ENCODE data around the gene CDK12.
A peak's percentile ranks its signal among the peaks of the same experiment; 100 is the strongest.
"Not testable (repeated sequence)": the region's sequence is repeated elsewhere in the genome, so short reads cannot be mapped to it uniquely, and the experiment has no call there.

CDK12 gene

DNA sequence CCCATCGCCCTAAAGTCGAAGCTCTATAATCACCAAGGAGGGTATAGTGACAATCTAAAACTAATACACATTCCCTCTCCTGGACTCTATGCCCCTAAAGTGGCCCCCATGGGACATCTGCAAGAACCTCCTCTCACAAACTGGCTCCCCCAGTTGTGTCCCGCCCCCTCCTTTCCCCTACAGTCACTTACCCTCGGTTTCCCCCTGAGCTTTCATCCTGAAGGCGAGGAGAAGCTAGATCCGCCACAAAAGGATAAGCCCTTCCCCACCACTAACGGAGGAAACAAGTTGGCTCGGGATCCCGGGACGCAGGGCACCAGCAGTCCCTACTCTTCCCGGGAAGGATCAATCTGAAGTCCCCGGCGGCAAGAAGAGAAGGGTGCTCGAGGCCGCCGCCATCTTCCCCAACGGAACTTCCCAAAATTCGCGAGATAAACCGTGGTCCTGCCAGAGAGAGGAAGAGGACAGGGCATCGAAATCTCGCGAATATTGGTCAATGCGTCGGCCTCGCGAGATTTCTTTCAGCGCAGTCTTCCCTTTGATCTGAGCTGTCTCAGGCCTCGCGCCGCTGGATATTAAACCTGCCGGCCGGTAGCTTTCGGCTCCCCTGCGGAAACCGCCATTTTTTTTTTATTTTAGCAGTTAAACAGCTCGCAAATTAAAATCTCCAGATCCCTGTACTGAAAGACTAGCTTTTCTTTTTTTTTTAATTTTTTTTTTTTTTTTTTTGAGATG is 10.3 kb upstream of the CDK12 start, which contains the start of gene MED1:
MED1 (minus strand) TSS at position 417 of the 735 bp plus-strand sequence; CDS start at position 216, 201 bp downstream.
- peaks cover 7 to 21% (median 13%) of the 10 kb centered on the region in 4 experiments for H3K4me1 ChIP-seq (ENCODE audit: control extremely low read depth in 1 of 4, control insufficient read depth in 4 of 4, insufficient read depth in 4 of 4, low read length in 3 of 4)
- H3K36me3 ChIP-seq (ENCODE audit: control insufficient read depth in 4 of 4, insufficient read depth in 4 of 4, low read length in 3 of 4): peaks cover 0 to 19% (median 8%) of the 10 kb centered on the region in 4 experiments
- H3K27ac ChIP-seq (ENCODE audit: insufficient read depth in 1 of 2, low read depth in 1 of 2, low read length in 2 of 2, poor library complexity in 1 of 2, severe bottlenecking in 2 of 2): peak within 1 kb of the TSS; percentile 98 to 99
- H3K9me3 ChIP-seq (ENCODE audit: control extremely low read depth in 1 of 5, control insufficient read depth in 4 of 5, insufficient read depth in 2 of 5, low read depth in 1 of 5, low read length in 4 of 5): no peaks in the 10 kb centered on the region
- H3K27me3 ChIP-seq (replicated peaks in 2 of 5; ENCODE audit: control insufficient read depth in 4 of 5, insufficient read depth in 5 of 5, low read length in 4 of 5): no peaks in the 10 kb centered on the region
- CTCF ChIA-PET: interaction anchor here (1.0 to 1.2 kb wide), 4 partner anchors 9 to 17 kb away, joined by 3 to 4 read pairs (median 4); partner anchors contain the start of gene CDK12
- H3K4me3 ChIP-seq (ENCODE audit: control insufficient read depth in 1 of 7, extremely low read depth in 1 of 7, insufficient read depth in 4 of 7, low read depth in 2 of 7, low read length in 6 of 7): peak within 1 kb of the TSS; percentile 57 to 99 (median 92)
- WGBS (ENCODE audit: insufficient coverage): 0% methylated on average over 23 of the region's 37 CpGs
- DNase-seq: peak; percentile 99
- POLR2A ChIA-PET: interaction anchor here (0.6 to 1.7 kb wide), 7 partner anchors 10 to 1977 kb away, joined by 3 to 29 read pairs (median 3); partner anchors contain the start of gene CDK12

DNA sequence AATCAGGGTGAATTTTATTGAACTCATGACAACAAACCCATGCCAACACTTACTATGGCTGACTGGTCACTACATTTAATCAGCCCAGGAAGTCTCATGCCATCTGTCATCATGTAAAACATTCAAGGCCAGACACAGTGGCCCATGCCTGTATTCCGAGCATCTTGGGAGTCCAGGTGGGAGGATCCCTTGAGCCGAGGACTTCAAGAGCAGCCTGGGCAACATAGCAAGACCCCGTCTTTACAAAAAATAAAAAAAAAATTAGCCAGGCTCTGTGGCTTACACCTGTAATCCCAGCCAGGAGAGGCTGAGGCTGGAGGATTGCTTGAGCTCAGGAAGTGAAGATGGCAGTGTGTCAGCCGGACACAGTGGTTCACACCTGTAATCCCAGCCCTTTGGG is 5.4 kb upstream of the CDK12 start:
- CTCF ChIA-PET: no interaction called here
- 97% methylated on average over 4 of the region's 4 CpGs for WGBS (ENCODE audit: insufficient coverage)

DNA sequence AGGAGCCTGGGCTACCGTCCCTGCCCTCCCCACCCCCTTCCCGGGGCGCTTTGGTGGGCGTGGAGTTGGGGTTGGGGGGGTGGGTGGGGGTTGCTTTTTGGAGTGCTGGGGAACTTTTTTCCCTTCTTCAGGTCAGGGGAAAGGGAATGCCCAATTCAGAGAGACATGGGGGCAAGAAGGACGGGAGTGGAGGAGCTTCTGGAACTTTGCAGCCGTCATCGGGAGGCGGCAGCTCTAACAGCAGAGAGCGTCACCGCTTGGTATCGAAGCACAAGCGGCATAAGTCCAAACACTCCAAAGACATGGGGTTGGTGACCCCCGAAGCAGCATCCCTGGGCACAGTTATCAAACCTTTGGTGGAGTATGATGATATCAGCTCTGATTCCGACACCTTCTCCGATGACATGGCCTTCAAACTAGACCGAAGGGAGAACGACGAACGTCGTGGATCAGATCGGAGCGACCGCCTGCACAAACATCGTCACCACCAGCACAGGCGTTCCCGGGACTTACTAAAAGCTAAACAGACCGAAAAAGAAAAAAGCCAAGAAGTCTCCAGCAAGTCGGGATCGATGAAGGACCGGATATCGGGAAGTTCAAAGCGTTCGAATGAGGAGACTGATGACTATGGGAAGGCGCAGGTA is 762 bp downstream of the CDK12 start:
- ChIA-PET CTCF (interaction anchor here (1.3 kb wide), 1 partner anchor 11 kb away, joined by 4 read pairs; the partner anchor contains the start of gene MED1), POLR2A (interaction anchor here (0.5 to 2.7 kb wide), 2 partner anchors 11 to 720 kb away, joined by 12 to 29 read pairs; partner anchors contain the start of gene MED1)
- Histone ChIP-seq H3K27ac (ENCODE audit: insufficient read depth in 1 of 2, low read depth in 1 of 2, low read length in 2 of 2, poor library complexity in 1 of 2, severe bottlenecking in 2 of 2) (peak overlapping the region; percentile 97 to 99), H3K36me3 (ENCODE audit: control insufficient read depth in 4 of 4, insufficient read depth in 4 of 4, low read length in 3 of 4) (peaks cover 0 to 5% (median 0%) of the 10 kb centered on the region in 4 experiments), H3K9me3 (ENCODE audit: control extremely low read depth in 1 of 5, control insufficient read depth in 4 of 5, insufficient read depth in 2 of 5, low read depth in 1 of 5, low read length in 4 of 5) (no peaks in the 10 kb centered on the region), H3K4me1 (ENCODE audit: control extremely low read depth in 1 of 4, control insufficient read depth in 4 of 4, insufficient read depth in 4 of 4, low read length in 3 of 4) (peaks cover 12 to 34% (median 25%) of the 10 kb centered on the region in 4 experiments), H3K27me3 (replicated peaks in 2 of 5; ENCODE audit: control insufficient read depth in 4 of 5, insufficient read depth in 5 of 5, low read length in 4 of 5) (no peaks in the 10 kb centered on the region), H3K4me3 (ENCODE audit: control insufficient read depth in 1 of 7, extremely low read depth in 1 of 7, insufficient read depth in 4 of 7, low read depth in 2 of 7, low read length in 6 of 7) (peak overlapping the region; percentile 72 to 99 (median 88))
- WGBS (ENCODE audit: insufficient coverage): under 1% methylated on average over 29 of the region's 34 CpGs
- DNase-seq: peak in 2 of 3 donors; percentile 35 to 50

More for the DNA sequence above, 5.4 kb upstream of the CDK12 start:
- DNase-seq: no peak
- POLR2A ChIA-PET: interaction anchor here (0.7 kb wide), 1 partner anchor 61 kb away, joined by 5 read pairs; no protein-coding TSS in a partner anchor
- H3K4me1 ChIP-seq (ENCODE audit: control extremely low read depth in 1 of 4, control insufficient read depth in 4 of 4, insufficient read depth in 4 of 4, low read length in 3 of 4): peaks cover 0 to 7% (median 6%) of the 10 kb centered on the region in 4 experiments
- no peak overlapping the region for H3K27ac ChIP-seq (ENCODE audit: insufficient read depth in 1 of 2, low read depth in 1 of 2, low read length in 2 of 2, poor library complexity in 1 of 2, severe bottlenecking in 2 of 2)
- H3K9me3 ChIP-seq (ENCODE audit: control extremely low read depth in 1 of 5, control insufficient read depth in 4 of 5, insufficient read depth in 2 of 5, low read depth in 1 of 5, low read length in 4 of 5): no peaks in the 10 kb centered on the region
- H3K4me3 ChIP-seq (ENCODE audit: control insufficient read depth in 1 of 7, extremely low read depth in 1 of 7, insufficient read depth in 4 of 7, low read depth in 2 of 7, low read length in 6 of 7): no peak overlapping the region
- no peaks in the 10 kb centered on the region for H3K27me3 ChIP-seq (replicated peaks in 2 of 5; ENCODE audit: control insufficient read depth in 4 of 5, insufficient read depth in 5 of 5, low read length in 4 of 5)
- no peaks in the 10 kb centered on the region for H3K36me3 ChIP-seq (ENCODE audit: control insufficient read depth in 4 of 4, insufficient read depth in 4 of 4, low read length in 3 of 4)

DNA sequence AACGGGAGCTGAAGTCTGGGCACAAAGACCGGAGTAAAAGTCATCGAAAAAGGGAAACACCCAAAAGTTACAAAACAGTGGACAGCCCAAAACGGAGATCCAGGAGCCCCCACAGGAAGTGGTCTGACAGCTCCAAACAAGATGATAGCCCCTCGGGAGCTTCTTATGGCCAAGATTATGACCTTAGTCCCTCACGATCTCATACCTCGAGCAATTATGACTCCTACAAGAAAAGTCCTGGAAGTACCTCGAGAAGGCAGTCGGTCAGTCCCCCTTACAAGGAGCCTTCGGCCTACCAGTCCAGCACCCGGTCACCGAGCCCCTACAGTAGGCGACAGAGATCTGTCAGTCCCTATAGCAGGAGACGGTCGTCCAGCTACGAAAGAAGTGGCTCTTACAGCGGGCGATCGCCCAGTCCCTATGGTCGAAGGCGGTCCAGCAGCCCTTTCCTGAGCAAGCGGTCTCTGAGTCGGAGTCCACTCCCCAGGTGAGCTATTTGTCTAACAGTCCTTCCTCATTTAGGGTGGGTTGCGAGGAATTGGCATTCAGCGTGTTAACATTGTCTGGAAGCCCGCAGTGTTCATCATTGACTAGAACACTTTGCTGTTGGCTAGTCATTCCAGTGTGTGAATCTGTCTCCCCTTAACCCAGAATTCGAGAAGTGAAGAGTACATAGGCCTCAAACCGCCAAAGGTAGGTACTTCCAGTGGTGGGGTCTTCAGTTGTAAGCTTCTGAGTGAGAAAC is 1.5 kb downstream of the CDK12 start:
- peak in 2 of 3 donors; percentile 39 to 48 for DNase-seq
- Histone ChIP-seq H3K27me3 (replicated peaks in 2 of 5; ENCODE audit: control insufficient read depth in 4 of 5, insufficient read depth in 5 of 5, low read length in 4 of 5) (no peaks in the 10 kb centered on the region), H3K4me3 (ENCODE audit: control insufficient read depth in 1 of 7, extremely low read depth in 1 of 7, insufficient read depth in 4 of 7, low read depth in 2 of 7, low read length in 6 of 7) (peak overlapping the region; percentile 72 to 99 (median 88)), H3K9me3 (ENCODE audit: control extremely low read depth in 1 of 5, control insufficient read depth in 4 of 5, insufficient read depth in 2 of 5, low read depth in 1 of 5, low read length in 4 of 5) (no peaks in the 10 kb centered on the region), H3K27ac (ENCODE audit: insufficient read depth in 1 of 2, low read depth in 1 of 2, low read length in 2 of 2, poor library complexity in 1 of 2, severe bottlenecking in 2 of 2) (peak overlapping the region; percentile 91 to 99), H3K4me1 (ENCODE audit: control extremely low read depth in 1 of 4, control insufficient read depth in 4 of 4, insufficient read depth in 4 of 4, low read length in 3 of 4) (peaks cover 12 to 34% (median 25%) of the 10 kb centered on the region in 4 experiments), H3K36me3 (ENCODE audit: control insufficient read depth in 4 of 4, insufficient read depth in 4 of 4, low read length in 3 of 4) (peaks cover 0 to 10% (median 4%) of the 10 kb centered on the region in 4 experiments)
- 3% methylated on average over 28 of the region's 28 CpGs for WGBS (ENCODE audit: insufficient coverage)
- ChIA-PET CTCF (no interaction called here), POLR2A (interaction anchor here (0.5 to 2.7 kb wide), 3 partner anchors 12 to 719 kb away, joined by 5 to 29 read pairs (median 12); partner anchors contain the start of gene MED1)

DNA sequence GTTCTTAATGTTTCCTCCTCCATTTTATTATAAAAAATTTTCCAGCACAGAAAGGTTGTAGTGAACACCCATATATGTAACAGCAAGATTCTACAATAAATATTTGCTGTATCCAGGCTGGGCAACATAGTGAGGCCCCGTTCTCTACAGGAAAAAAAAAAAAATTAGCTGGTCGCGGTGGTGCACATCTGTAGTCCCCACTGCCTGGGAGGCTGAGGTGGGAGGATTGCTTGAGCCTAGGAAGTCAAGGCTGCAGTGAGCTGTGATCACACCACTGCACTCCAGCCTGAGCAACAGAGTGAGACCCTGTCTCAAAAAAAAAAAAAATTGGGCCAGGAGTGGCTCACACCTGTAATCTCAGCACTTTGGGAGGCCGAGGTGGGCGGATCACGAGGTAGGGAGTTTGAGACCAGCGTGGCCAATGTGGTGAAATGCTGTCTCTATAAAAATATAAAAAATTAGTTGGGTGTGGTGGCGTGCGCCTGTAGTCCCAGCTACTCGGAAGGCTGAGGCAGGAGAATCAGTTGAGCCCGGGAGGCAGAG is 3.4 kb downstream of the CDK12 start:
- Histone ChIP-seq H3K36me3 (ENCODE audit: control insufficient read depth in 4 of 4, insufficient read depth in 4 of 4, low read length in 3 of 4) (peaks cover 0 to 13% (median 5%) of the 10 kb centered on the region in 4 experiments), H3K27ac (ENCODE audit: insufficient read depth in 1 of 2, low read depth in 1 of 2, low read length in 2 of 2, poor library complexity in 1 of 2, severe bottlenecking in 2 of 2) (peak overlapping the region; percentile 91 to 99), H3K4me3 (ENCODE audit: control insufficient read depth in 1 of 7, extremely low read depth in 1 of 7, insufficient read depth in 4 of 7, low read depth in 2 of 7, low read length in 6 of 7) (peak overlapping the region in 4 of 7 experiments; percentile 19 to 99 (median 78)), H3K4me1 (ENCODE audit: control extremely low read depth in 1 of 4, control insufficient read depth in 4 of 4, insufficient read depth in 4 of 4, low read length in 3 of 4) (peaks cover 12 to 34% (median 25%) of the 10 kb centered on the region in 4 experiments)
- POLR2A ChIA-PET; DNase-seq; H3K9me3 ChIP-seq (ENCODE audit: control extremely low read depth in 1 of 5, control insufficient read depth in 4 of 5, insufficient read depth in 2 of 5, low read depth in 1 of 5, low read length in 4 of 5); H3K27me3 ChIP-seq (replicated peaks in 2 of 5; ENCODE audit: control insufficient read depth in 4 of 5, insufficient read depth in 5 of 5, low read length in 4 of 5): not testable (repeated sequence)
- 86% methylated on average over 7 of the region's 11 CpGs for WGBS (ENCODE audit: insufficient coverage)
- CTCF ChIA-PET: interaction anchor here (1.1 to 1.3 kb wide), 2 partner anchors 9 to 14 kb away, joined by 3 read pairs; partner anchors contain the start of gene MED1

DNA sequence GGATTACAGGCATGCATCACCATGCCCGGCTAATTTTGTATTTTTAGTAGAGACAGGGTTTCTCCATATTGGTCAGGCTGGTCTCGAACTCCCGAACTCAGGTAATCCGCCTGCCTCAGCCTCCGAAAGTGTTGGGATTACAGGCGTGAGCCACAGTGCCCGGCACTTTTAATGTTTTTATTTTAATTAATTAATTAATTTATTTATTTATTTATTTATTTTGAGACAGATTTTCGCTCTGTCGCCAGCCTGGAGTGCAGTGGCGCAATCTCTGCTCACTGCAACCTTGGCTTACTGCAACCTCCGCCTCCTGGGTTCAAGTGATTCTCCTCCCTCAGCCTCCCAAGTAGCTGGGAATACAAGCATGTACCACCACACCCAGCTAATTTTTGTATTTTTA is 7.3 kb downstream of the CDK12 start:
- Histone ChIP-seq H3K36me3 (ENCODE audit: control insufficient read depth in 4 of 4, insufficient read depth in 4 of 4, low read length in 3 of 4) (peaks cover 21 to 35% (median 29%) of the 10 kb centered on the region in 4 experiments), H3K4me1 (ENCODE audit: control extremely low read depth in 1 of 4, control insufficient read depth in 4 of 4, insufficient read depth in 4 of 4, low read length in 3 of 4) (peaks cover 9 to 19% (median 16%) of the 10 kb centered on the region in 4 experiments)
- H3K27me3 ChIP-seq (replicated peaks in 2 of 5; ENCODE audit: control insufficient read depth in 4 of 5, insufficient read depth in 5 of 5, low read length in 4 of 5); DNase-seq; H3K4me3 ChIP-seq (ENCODE audit: control insufficient read depth in 1 of 7, extremely low read depth in 1 of 7, insufficient read depth in 4 of 7, low read depth in 2 of 7, low read length in 6 of 7); POLR2A ChIA-PET; CTCF ChIA-PET; H3K27ac ChIP-seq (ENCODE audit: insufficient read depth in 1 of 2, low read depth in 1 of 2, low read length in 2 of 2, poor library complexity in 1 of 2, severe bottlenecking in 2 of 2); H3K9me3 ChIP-seq (ENCODE audit: control extremely low read depth in 1 of 5, control insufficient read depth in 4 of 5, insufficient read depth in 2 of 5, low read depth in 1 of 5, low read length in 4 of 5): not testable (repeated sequence)
- 100% methylated on average over 1 of the region's 11 CpGs for WGBS (ENCODE audit: insufficient coverage)

Data from common myeloid progenitor, CD34-positive (primary cell).